Left renal pelvis (tissue), 4 donors: ENCODE measurements around the gene MFSD2A. TPM values are rescaled to one million over a fixed set of nuclear protein-coding genes. Genes with fewer than 3 reads are reported as not detected.
"Not testable (repeated sequence)": the region's sequence is repeated elsewhere in the genome, so short reads cannot be mapped to it uniquely, and the experiment has no call there.

Experiments
- DNase-seq, 4 donors: peaks; one replicate each; pipeline ENCODE4 v3.0.0-alpha.2; 2013; ENCODE audit warnings: low read depth in 4 of 4, low spot score in 3 of 4
- polyA plus RNA-seq, 4 donors: library from polyadenylated mRNA; unstranded; fragments of 120-200 nt; gene quantifications; one replicate each; pipeline ENCODE4 v1.2.1, GENCODE V29; 2013; ENCODE audit not compliant: insufficient read length in 4 of 4

Gene MFSD2A
- polyA plus RNA-seq, 4 donors = 0.37 to 4.1 (median 2.7) TPM

GRCh38 chr1:39996396-39997004, 41.6 kb downstream of the MFSD2A start:
- no peak for DNase-seq

- DNase-seq = no peak
Observed at GRCh38 chr1:40001456-40001855, 46.5 kb downstream of the MFSD2A start.

GRCh38 chr1:40003156-40004093, 48.5 kb downstream of the MFSD2A start:
- DNase-seq = no peak

- no peak for DNase-seq
Observed at GRCh38 chr1:40004857-40005256, 49.9 kb downstream of the MFSD2A start.

GRCh38 chr1:40007481-40008034, 52.6 kb downstream of the MFSD2A start:
- not testable (repeated sequence) for DNase-seq

- DNase-seq = no peak
Observed at GRCh38 chr1:40011198-40011597, 56.3 kb downstream of the MFSD2A start.

GRCh38 chr1:40014253-40014706, 59.3 kb downstream of the MFSD2A start:
- DNase-seq = no peak

GRCh38 chr1:40014812-40015594, 60.1 kb downstream of the MFSD2A start:
- DNase-seq = no peak

- no peak for DNase-seq
Observed at GRCh38 chr1:40017951-40018575, 63.1 kb downstream of the MFSD2A start.

Other genes starting within 250 kb of the MFSD2A start
- 10 to 100 TPM; 42.1 to 70.8 (median 65.4) TPM for gene PPIE, start 216.3 kb upstream of the MFSD2A start, polyA plus RNA-seq
- under 1 TPM; 0.14 to 0.68 (median 0.22) TPM for gene OXCT2, start 183.8 kb upstream of the MFSD2A start, polyA plus RNA-seq
- 1 to 10 TPM in 3 of 4 donors, under 1 TPM in 1; 0.76 to 3.4 (median 2.5) TPM for gene BMP8B, start 166.3 kb upstream of the MFSD2A start, polyA plus RNA-seq
- 10 to 100 TPM; 19.1 to 43.4 (median 41.7) TPM for gene TRIT1, start 71.6 kb upstream of the MFSD2A start, polyA plus RNA-seq
- gene MYCL, start 53.2 kb upstream of the MFSD2A start, polyA plus RNA-seq = 10 to 100 TPM in 2 of 4 donors, 1 to 10 TPM in 2; 1.6 to 12.5 (median 8.6) TPM
- 100 to 1,000 TPM; 144 to 199 (median 182) TPM for gene CAP1, start 85.6 kb downstream of the MFSD2A start, polyA plus RNA-seq
- gene PPT1, start 142.1 kb downstream of the MFSD2A start, polyA plus RNA-seq = 100 to 1,000 TPM; 100 to 131 (median 124) TPM
- gene RLF, start 206.2 kb downstream of the MFSD2A start, polyA plus RNA-seq = 10 to 100 TPM; 20.1 to 26.8 (median 24.7) TPM